Epithelial cell of esophagus (primary cell): ENCODE results near the gene AMFR.

ENCODE experiments used
- DNase-seq: peaks from one replicate; pipeline ENCODE4 v3.0.0; 2010; ENCODE audit warnings: low read depth
- H3K4me3 ChIP-seq: 2 replicates; pipeline ENCODE4 v1.5.1; 2011; ENCODE audit warnings: mild to moderate bottlenecking, low read length, control low read depth
- TF ChIP-seq, protein P1 (sequence below): IDR thresholded peaks from 2 replicates; pipeline ENCODE4 v1.5.1; 2011; ENCODE audit warnings: low read depth, mild to moderate bottlenecking, low read length, control low read depth, inconsistent platforms; ENCODE audit not compliant: insufficient read depth; ENCODE audit errors: missing control alignments

Gene AMFR

DNA sequence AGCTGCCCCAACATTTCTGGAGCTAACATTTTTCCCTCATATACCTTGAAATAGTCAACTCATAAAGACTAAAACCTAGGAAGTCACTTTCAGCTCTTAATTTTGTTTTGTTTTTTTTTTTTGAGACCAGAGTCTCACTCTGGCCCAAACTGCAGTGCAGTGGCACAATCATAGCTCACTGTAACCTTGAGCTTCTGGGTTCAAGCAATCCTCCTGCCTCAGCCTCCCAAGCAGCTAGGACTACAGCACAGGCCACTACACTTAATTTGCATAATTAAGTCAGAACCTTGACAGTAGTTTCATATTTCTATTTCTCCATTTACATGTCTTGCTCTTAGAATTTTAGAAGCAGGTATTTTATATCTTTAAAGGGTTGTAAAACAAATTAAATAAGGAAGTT lies 4.7 kb downstream of the AMFR start:
- no peak overlapping the region for H3K4me3 ChIP-seq
- TF ChIP-seq, protein P1, sequence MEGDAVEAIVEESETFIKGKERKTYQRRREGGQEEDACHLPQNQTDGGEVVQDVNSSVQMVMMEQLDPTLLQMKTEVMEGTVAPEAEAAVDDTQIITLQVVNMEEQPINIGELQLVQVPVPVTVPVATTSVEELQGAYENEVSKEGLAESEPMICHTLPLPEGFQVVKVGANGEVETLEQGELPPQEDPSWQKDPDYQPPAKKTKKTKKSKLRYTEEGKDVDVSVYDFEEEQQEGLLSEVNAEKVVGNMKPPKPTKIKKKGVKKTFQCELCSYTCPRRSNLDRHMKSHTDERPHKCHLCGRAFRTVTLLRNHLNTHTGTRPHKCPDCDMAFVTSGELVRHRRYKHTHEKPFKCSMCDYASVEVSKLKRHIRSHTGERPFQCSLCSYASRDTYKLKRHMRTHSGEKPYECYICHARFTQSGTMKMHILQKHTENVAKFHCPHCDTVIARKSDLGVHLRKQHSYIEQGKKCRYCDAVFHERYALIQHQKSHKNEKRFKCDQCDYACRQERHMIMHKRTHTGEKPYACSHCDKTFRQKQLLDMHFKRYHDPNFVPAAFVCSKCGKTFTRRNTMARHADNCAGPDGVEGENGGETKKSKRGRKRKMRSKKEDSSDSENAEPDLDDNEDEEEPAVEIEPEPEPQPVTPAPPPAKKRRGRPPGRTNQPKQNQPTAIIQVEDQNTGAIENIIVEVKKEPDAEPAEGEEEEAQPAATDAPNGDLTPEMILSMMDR = no peak
- DNase-seq = no peak

DNA sequence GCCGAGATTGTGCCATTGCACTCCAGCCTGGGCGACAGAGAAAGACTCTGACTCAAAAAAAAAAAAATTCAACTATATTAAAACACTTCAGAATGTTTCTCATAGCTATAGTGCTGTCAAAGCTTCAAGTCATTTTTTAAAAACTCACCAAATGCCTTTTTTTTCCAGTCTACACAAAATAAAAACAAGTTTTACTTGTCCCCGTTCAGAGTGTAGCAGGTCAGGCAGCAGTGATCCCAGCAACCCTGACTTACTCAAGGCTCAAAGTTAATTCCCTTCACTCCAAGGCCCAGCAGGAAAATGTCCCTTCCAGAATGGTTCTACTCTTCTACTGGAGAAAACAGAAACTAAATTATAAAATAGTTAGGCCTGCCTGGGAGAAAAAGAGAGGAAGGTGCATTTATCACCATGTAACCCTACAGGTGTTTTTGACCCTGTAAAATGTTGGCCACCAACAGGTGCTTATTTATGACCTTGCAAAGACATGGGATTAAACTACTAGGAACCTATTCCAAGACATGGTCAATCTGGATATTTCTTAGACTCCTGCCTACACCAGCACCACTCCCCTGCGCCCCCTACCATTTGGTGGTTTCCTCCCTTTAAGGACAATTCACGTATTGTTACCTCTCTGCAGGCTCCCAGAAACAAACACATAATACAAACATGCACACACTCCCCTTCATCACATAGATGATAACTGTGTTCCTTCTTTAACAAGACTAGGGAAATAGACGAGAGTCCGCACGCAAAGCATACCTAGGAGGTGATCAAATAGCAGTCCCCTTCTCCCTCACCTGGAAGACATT lies 5.4 kb downstream of the AMFR start:
- no peak for DNase-seq
- TF ChIP-seq, protein P1 = no peak
- no peak overlapping the region for H3K4me3 ChIP-seq

DNA sequence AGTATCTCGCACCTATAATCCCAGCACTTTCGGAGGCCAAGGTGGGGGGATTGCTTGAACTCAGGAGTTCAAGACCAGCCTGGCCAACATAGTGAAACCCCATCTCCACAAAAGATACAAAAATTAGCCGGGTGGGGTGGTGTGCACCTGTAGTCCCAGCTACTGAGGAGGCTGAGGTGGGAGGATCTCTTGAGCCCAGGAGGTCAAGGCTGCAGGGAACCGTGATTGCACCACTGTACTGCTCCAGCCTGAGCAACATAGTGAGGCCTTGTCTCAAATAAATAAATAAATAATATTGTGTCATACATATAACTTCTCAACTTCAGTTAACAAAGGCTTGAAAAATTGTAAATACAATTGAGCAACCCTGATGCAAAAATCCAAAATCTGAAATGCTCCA lies 8.2 kb downstream of the AMFR start:
- no peak for DNase-seq
- H3K4me3 ChIP-seq = no peak overlapping the region
- TF ChIP-seq, protein P1 = no peak

DNA sequence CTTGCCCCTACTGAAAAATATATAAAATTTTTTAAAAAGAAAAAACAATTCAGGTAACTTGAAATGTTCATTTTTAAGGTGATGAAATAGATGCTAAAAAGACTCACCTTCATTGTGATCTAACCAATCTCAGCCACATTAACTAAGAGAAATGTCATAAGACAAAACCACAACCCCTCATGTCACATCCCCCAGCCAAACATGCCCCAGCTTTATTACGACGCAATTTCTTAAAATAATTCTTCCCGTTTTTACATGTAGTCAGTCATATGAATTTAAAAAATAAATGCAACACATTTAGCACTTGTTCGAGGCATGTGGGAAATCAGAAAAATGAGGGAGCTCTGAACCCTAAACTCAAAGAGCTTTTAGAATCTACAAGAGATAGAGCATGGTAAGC lies 9.5 kb downstream of the AMFR start:
- H3K4me3 ChIP-seq = no peak overlapping the region
- no peak for DNase-seq
- TF ChIP-seq, protein P1 = no peak

DNA sequence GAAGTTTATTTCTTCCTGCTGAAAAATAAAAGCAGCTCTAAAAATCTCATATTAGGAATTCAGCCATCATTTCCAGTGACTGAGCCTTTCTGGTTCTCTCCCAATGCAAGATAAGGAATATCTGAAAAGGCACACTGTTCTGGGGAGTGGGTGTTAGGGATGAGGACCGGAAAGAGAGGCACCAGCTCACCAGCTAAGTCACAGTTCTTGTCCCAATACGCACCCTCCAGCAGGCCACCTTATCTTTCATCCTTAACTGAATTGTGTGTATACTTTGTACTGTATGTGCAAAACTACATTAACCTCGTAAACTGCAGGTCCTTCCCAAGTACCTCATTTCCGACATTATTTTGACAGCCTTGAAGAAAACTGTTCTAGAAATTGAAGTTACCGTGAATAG lies 11.0 kb downstream of the AMFR start:
- no peak overlapping the region for H3K4me3 ChIP-seq
- no peak for DNase-seq
- TF ChIP-seq, protein P1 = no peak

DNA sequence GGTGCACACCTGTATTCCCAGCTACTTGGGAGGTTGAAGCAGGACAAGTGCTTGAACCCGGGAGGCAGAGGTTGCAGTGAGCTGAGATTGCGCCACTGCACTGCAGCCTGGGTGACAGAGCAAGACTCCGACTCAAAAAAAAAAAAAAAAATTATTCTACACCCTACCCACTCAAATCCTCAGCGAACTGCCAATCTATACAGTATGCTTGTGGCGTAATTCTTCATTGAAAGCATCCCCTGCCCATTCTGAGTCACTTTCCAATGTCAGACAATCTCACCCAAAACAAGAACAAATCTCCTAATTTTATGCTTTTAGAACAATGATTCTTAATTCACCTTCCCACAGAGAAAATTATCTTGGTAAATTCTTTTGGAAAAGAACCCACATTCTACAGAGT lies 12.0 kb downstream of the AMFR start:
- no peak for DNase-seq
- no peak overlapping the region for H3K4me3 ChIP-seq
- TF ChIP-seq, protein P1 = no peak

DNA sequence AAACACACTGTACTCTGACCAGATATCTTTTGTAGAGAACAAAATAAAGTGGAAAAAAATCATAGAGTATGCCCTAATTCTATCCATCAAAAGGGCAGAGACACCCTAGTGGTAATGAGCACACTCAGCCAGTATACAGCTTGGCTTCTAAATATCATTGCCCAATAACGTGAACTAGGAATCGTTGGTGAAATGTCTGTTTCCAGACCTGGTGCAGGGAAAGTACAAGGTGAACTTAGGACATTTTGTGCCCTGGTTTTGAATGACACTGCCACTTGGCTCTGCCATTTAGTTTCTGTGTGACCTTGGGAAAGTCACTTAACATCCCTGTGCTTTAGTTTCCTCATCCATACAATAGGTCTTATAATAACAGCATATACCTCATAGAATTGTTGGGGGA lies 13.7 kb downstream of the AMFR start:
- no peak overlapping the region for H3K4me3 ChIP-seq
- TF ChIP-seq, protein P1 = no peak
- DNase-seq = no peak
